ENCODE measurements around the gene EXOSC7. TPM values are rescaled to one million over a fixed set of nuclear protein-coding genes. Genes with fewer than 3 reads are reported as not detected.

Gene EXOSC7
- total and polyA plus RNA-seq, 9 of the 15 experiments (the other 6 are each of a cell fraction or from before 2014, with no cell fraction given): 88.5 to 237 (median 112) TPM

DNA sequence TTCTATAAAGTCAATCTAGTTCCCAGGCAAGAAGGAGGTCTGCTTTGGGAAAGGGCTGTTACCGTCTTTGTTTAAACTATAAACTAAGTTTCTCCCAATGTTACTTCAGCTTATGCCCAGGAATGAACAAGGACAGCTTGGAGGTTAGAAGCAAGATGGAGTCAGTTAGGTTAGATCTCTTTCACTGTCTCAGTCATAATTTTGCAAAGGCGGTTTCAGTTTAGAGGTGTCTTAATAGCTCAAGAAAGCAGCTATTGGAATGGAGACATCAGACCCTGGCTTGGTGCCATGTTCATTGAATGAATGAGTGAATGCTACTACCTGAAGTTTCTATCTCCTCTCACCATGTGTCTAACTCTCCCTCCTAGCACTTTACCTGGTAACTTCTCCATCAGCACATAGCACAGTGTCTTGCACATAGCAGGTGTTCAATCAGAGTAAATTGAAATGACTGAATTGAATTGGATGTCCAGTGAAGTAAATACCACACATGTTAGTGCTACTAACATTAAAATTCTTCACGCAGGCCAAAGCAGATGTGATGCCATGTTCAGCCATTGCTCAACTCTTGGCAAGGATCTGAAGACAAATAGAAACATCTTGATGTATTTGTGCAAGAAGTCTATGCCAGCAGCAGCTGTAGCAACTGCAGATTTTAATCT is 78.3 kb downstream of the EXOSC7 start (continued):
- TF ChIP-seq, protein P1, sequence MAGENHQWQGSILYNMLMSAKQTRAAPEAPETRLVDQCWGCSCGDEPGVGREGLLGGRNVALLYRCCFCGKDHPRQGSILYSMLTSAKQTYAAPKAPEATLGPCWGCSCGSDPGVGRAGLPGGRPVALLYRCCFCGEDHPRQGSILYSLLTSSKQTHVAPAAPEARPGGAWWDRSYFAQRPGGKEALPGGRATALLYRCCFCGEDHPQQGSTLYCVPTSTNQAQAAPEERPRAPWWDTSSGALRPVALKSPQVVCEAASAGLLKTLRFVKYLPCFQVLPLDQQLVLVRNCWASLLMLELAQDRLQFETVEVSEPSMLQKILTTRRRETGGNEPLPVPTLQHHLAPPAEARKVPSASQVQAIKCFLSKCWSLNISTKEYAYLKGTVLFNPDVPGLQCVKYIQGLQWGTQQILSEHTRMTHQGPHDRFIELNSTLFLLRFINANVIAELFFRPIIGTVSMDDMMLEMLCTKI (IDR thresholded peaks at IDR 0.05; ENCODE audit: partially characterized antibody): no peak
- TF ChIP-seq LCOR (CRISPR knock-in tag; IDR thresholded peaks at IDR 0.05) (no peak), CBFA2T3 (IDR thresholded peaks at IDR 0.05) (no peak), PCBP2 (IDR thresholded peaks at IDR 0.05; ENCODE audit: low read depth, low read length, poor library complexity, severe bottlenecking) (no peak), TCF3 (CRISPR knock-in tag; IDR thresholded peaks at IDR 0.05) (peak; percentile 1; the same call in 1 of the 2 replicates), CCNT2 (IDR thresholded peaks at IDR 0.05; ENCODE audit: borderline replicate concordance, extremely low read depth, insufficient read length, low read depth, low read length) (no peak), CHD4 (IDR thresholded peaks at IDR 0.05; ENCODE audit: insufficient read depth, insufficient replicate concordance, low read depth, low read length, poor library complexity, severe bottlenecking) (no peak), RBFOX2 (IDR thresholded peaks at IDR 0.05; ENCODE audit: low read depth, low read length) (no peak), HNRNPLL (IDR thresholded peaks at IDR 0.05; ENCODE audit: low read depth, low read length, poor library complexity, severe bottlenecking) (no peak), EHMT2 (IDR thresholded peaks at IDR 0.05) (0 out of 2 replicates have a peak, but pooled peaks have one; percentile 23), RBM34 (IDR thresholded peaks at IDR 0.05; ENCODE audit: borderline replicate concordance, insufficient read depth, low read length) (no peak), DNMT1 (IDR thresholded peaks at IDR 0.05) (no peak), KDM1A (IDR thresholded peaks at IDR 0.05) (no peak)
- TF ChIP-seq, protein P2, sequence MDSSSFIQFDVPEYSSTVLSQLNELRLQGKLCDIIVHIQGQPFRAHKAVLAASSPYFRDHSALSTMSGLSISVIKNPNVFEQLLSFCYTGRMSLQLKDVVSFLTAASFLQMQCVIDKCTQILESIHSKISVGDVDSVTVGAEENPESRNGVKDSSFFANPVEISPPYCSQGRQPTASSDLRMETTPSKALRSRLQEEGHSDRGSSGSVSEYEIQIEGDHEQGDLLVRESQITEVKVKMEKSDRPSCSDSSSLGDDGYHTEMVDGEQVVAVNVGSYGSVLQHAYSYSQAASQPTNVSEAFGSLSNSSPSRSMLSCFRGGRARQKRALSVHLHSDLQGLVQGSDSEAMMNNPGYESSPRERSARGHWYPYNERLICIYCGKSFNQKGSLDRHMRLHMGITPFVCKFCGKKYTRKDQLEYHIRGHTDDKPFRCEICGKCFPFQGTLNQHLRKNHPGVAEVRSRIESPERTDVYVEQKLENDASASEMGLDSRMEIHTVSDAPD (CRISPR knock-in tag; IDR thresholded peaks at IDR 0.05): peak; percentile 90
- TF ChIP-seq, protein P3, sequence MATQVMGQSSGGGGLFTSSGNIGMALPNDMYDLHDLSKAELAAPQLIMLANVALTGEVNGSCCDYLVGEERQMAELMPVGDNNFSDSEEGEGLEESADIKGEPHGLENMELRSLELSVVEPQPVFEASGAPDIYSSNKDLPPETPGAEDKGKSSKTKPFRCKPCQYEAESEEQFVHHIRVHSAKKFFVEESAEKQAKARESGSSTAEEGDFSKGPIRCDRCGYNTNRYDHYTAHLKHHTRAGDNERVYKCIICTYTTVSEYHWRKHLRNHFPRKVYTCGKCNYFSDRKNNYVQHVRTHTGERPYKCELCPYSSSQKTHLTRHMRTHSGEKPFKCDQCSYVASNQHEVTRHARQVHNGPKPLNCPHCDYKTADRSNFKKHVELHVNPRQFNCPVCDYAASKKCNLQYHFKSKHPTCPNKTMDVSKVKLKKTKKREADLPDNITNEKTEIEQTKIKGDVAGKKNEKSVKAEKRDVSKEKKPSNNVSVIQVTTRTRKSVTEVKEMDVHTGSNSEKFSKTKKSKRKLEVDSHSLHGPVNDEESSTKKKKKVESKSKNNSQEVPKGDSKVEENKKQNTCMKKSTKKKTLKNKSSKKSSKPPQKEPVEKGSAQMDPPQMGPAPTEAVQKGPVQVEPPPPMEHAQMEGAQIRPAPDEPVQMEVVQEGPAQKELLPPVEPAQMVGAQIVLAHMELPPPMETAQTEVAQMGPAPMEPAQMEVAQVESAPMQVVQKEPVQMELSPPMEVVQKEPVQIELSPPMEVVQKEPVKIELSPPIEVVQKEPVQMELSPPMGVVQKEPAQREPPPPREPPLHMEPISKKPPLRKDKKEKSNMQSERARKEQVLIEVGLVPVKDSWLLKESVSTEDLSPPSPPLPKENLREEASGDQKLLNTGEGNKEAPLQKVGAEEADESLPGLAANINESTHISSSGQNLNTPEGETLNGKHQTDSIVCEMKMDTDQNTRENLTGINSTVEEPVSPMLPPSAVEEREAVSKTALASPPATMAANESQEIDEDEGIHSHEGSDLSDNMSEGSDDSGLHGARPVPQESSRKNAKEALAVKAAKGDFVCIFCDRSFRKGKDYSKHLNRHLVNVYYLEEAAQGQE (IDR thresholded peaks at IDR 0.05; ENCODE audit: borderline replicate concordance): no peak
- TF ChIP-seq, protein P3 (CRISPR knock-in tag; IDR thresholded peaks at IDR 0.05; ENCODE audit: low read depth): 0 out of 2 replicates have a peak, but pooled peaks have one; percentile 48

All from K562 (cell line).